SU-DHL-6 (cell line): ENCODE data around the gene WWOX.

Source experiments
- CTCF ChIP-seq: fragments of 200-600 bp; sonication (generic); IDR thresholded peaks from one replicate; pipeline ENCODE4 v1.5.1; 2017; ENCODE audit warnings: antibody characterized with exemption, mild to moderate bottlenecking, low read length, moderate library complexity; ENCODE audit not compliant: insufficient read depth, poor library complexity, severe bottlenecking
- EZH2phosphoT487 ChIP-seq: fragments of 200-600 bp; sonication (generic), shearing (Covaris generic); conservative IDR thresholded peaks from 2 replicates; pipeline ENCODE4 v1.6.1; 2018; ENCODE audit warnings: mild to moderate bottlenecking, antibody characterized with exemption, low read length, moderate library complexity, mixed read lengths

- no peak for TF ChIP-seq CTCF
- TF ChIP-seq EZH2phosphoT487, result no peak
Observed at GRCh38 chr16:78224342-78224741, 124.9 kb downstream of the WWOX start.
